ENCODE measurements around the gene U2AF2.

The U2AF2 gene

GRCh38 chr19:55689411-55690108 is 34.7 kb downstream of the U2AF2 start:
- no peak for DNase-seq (ENCODE audit: low read depth in 2 of 2)

DNA sequence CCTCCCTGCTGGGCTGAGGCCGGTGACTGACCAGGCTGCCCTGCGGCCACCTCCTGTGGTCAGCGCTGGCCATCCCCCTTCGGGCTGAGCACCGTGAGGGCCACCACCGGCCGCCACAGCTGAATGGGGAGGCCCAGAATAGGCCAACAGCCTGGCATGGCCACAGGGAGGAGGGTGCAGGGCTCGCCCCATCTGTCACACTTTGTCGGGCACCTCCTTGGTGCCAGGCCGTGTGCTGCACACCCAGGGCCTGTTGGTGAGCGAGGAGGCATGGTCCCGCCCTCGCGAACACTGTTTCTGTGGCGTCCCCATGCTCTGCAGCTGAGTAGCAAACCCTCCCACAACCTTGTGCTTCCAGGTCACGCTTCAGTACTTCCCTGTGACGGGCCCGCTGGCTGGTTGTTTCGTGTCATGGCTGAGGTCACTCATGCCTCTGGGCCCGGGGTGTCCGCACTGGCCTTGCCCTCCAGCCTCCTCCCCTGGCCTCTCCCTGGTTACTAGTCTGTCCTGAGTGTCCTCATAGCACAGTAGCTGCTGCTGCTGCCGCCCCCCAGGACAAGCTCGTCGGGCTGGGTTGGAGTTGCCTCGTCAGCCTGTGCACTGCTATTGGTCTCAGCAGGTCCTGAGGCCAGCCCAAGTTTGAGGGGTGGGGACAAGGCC is 35.4 kb downstream of the U2AF2 start:
- DNase-seq (ENCODE audit: low read depth in 2 of 2) = no peak

- DNase-seq (ENCODE audit: low read depth in 2 of 2) = no peak
These were observed 36.1 kb downstream of the U2AF2 start for GRCh38 chr19:55690769-55691545.

DNA sequence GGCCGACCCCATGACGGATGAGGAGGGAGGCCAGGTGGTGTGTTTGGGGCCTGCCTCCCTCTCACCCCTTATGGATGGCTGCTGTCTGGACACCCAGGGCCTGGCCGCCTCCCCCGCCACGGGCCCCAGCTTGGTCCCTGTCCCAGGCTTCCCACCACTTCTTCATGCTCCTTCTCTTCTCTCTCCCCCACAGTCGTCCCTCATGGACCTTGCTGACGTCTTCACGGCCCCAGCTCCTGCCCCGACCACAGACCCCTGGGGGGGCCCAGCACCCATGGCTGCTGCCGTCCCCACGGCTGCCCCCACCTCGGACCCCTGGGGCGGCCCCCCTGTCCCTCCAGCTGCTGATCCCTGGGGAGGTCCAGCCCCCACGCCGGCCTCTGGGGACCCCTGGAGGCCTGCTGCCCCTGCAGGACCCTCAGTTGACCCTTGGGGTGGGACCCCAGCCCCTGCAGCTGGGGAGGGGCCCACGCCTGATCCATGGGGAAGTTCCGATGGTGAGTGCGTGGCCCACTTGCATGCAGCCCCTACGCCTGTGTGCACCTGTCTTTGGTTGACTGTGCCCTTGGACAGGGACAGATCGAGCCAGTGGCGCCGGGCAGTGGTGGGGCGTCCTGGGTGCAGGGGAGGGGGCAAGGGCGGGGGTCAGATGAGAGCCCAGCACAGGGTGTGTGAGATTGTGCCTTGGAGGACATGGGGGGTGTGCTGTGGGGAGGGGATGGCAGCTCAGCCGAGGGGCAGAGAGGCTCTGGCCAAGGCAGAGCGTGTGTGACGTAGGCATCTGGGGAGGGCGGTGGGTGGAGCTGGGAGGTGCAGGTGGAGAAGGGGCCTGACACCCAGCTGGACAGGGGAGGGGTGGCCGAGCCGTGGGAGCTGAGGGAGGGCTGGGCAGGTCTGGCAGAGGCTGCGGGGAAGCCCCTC is 37.0 kb downstream of the U2AF2 start:
- DNase-seq (ENCODE audit: low read depth in 2 of 2) = no peak

GRCh38 chr19:55692681-55693081 is 37.8 kb downstream of the U2AF2 start:
- no peak for DNase-seq (ENCODE audit: low read depth in 2 of 2)

GRCh38 chr19:55693336-55693974 is 38.6 kb downstream of the U2AF2 start:
- DNase-seq (ENCODE audit: low read depth in 2 of 2) = no peak

DNA sequence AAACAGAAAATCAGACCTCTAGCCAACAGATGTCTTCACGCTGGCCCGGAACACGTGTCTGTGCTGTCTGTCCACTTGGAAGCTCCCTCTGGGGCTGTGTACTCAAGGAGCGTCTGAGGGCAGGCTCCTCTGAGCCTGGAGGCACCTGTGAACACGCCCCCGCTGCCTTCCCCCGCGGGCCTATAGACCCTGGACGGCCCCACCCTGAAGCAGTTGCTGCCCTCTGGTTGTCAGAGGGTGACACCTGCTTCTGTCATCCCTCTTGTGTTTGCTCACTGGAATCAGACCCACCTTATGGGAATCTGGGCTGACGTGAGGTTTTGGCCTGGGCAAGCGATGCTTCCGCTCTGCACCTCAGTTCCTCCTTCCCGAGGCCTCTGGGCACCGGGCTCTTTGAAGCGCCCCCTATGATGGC is 39.4 kb downstream of the U2AF2 start:
- DNase-seq (ENCODE audit: low read depth in 2 of 2) = no peak

DNA sequence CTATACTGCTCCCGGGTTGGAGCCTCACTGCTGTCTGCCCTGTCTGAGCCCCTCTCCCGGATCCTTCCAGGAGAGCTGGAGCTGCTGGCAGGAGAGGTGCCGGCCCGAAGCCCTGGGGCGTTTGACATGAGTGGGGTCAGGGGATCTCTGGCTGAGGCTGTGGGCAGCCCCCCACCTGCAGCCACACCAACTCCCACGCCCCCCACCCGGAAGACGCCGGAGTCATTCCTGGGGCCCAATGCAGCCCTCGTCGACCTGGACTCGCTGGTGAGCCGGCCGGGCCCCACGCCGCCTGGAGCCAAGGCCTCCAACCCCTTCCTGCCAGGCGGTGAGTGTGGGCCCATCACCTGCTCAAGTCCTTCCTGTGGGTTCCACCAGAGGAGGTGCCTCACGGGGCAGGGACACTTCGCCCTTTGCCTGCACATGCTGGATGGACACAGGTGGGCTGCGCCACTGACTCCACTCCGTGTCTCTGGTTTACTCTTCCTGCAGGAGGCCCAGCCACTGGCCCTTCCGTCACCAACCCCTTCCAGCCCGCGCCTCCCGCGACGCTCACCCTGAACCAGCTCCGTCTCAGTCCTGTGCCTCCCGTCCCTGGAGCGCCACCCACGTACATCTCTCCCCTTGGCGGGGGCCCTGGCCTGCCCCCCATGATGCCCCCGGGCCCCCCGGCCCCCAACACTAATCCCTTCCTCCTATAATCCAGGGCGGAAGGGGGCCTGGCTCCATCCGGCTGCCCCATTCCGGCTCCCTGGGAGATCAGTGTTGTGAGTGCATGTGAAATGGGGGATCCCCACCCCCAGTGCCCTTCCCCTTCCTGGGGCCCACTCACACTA is 40.0 kb downstream of the U2AF2 start:
- DNase-seq (ENCODE audit: low read depth in 2 of 2) = no peak

DNA sequence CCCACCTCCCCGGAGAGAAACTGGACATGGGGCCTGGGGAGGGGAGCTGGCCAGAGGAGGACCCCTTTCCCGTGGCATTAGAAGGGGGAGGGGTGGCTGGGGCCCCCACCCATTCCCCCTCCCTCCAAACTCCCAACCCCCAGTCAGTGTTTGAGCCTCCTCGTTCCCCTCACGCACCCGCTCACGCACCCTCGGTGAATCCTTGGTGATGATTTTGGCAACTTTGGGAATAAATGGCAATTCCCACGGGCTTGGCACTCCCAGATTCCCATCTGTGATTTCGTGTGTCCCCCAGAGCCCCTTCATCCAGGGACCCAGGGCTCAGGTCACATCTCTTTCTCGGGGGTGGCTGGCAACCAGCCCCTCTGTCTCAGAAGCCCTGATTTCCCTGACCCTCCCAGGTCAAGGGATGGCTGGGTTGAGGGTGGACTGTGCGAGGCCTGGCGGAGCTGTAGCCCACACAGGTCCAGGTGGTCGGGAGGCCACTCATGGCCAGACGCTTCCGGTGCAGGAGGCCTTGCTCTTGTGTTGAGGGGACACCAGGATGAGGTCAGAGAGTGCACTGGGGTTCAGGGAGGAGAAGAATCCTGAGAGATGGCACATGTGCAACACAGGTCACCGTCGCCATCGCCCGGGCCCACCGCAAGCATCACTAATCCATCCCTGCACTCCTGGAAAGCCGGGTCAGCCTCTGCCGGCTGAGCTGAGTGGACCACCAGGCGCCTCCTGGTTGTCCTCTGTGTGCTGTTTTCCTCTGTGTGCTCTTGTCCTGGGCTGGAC is 40.9 kb downstream of the U2AF2 start:
- DNase-seq (ENCODE audit: low read depth in 2 of 2) = no peak

GRCh38 chr19:55696301-55697068 is 41.6 kb downstream of the U2AF2 start:
- no peak for DNase-seq (ENCODE audit: low read depth in 2 of 2)

DNA sequence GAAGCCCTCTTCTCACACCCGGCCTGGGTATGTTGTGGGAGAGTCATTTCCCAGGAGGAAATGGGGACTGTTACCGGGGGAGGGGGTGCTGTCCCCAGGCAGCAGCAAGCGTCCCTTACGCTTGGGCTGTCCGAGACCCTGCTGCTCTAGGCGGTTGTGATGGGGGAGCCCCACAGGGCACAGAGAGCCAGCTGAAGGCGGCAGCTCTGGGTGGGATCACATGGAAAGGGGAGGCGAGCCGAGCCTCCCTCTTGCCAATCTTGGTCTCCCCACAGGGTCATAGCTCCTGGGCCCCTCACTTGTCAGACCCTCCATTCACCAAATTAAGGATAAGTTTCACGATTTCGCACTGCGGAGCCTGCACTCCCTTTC is 42.2 kb downstream of the U2AF2 start:
- DNase-seq (ENCODE audit: low read depth in 2 of 2) = no peak

DNA sequence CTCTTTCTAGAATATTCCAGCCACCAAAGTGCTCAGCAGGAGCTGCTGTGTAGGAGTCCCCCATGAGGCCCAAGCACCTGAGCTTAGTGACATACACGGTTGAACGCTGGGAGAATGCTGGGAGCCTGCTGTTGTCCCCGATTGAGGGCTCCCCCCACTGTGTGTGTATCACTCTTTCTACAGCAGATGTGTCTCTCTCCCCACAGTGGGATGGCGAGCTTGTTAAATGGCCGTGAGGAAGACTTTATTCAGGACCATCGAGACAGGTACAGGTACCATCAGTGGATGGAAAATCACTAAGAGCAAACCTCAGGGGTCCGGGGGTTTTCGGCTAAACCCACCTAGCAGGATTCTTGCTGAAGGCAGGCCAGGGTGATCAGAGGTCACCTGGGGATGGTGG is 42.9 kb downstream of the U2AF2 start:
- DNase-seq (ENCODE audit: low read depth in 2 of 2) = no peak

DNA sequence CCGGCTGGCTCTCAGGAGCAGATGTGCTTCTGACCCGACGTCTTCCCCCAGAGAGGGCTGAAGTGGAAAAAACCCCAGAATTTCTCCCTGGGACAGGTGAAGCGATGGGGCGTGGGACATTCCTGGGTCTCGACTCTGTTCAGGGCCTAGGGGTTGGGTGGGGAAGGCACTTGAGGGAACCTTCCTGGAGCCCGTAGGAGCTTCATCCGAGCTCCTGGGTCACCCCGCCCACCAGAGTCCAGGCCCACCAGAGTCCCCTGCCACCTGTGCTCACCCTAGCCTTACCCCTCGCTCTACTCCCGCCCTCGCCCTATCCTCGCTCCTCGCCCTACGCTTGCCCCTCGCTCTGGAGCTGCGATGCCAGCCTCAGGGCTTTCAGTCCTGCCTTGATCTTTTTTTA is 43.4 kb downstream of the U2AF2 start:
- no peak for DNase-seq (ENCODE audit: low read depth in 2 of 2)

DNA sequence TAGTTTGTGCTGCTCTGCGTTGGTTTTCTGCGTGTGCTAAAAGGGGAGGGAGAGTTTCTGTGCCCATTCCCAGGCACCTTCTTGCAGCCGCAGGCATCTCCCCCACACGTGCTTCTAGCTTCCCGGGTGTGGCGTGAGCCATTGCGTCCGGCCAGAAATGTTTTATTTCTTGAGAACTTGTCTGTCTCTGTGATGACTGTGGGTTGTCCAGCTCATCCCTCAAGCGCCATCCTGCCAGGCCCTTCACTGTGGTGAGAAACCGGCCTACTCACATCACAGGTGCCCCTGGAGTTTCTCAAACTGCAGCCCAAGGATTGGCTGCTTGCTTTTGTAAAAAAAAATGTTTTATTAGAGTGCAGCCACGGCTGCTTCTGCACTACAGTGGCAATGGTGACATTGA is 44.4 kb downstream of the U2AF2 start:
- DNase-seq (ENCODE audit: low read depth in 2 of 2) = no peak

- DNase-seq (ENCODE audit: low read depth in 2 of 2) = no peak
These were observed 46.0 kb downstream of the U2AF2 start for GRCh38 chr19:55700813-55701212.

DNA sequence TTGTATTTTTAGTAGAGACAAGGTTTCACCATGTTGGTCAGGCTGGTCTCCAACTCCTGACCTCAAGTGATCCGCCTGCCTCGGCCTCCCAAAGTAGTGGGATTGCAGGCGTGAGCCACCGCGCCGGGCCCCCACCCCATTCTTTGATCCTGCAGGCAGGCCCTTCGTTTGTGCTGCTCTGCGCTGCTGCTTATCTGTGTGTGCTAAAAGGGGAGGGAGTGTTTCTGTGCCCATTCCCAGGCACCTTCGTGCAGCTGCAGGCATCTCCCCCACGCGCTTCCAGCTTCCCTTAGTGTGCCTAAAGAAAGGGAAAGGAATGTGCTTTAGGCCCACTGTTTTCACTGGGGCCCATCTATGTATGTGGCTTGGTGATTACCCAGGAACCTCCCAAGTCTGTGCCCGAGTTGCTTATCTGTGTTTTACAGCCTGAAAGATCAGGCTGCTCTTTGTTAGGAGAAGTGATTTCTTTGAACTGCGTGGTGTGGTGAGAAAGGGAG is 47.3 kb downstream of the U2AF2 start:
- DNase-seq (ENCODE audit: low read depth in 2 of 2) = no peak

DNA sequence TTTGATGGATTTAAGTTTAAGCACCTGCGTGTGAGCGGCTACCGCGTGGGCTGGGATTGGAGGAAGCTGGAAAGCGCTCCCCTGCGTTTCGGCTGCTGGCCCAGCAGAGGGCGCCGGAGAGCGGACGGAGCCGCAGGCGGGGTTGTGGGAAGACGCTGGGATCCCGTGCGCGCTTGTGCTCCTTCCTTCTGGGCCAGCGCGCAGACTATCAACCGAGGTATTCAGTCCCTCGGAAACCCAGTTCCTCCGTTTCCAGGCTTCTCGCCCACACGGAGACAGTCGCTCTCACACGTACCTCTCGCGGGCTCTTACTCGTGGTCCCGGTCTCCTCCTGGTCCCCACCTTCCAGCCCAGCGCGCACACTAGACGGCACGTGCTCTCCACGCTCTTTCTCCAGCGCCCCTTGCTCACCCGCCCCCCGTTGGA is 49.0 kb downstream of the U2AF2 start:
- peak; percentile 12 to 25 for DNase-seq (ENCODE audit: low read depth in 2 of 2)

- DNase-seq (ENCODE audit: low read depth in 2 of 2) = no peak
These were observed 49.8 kb downstream of the U2AF2 start for GRCh38 chr19:55704494-55705245.
